Activated T-cell treated with anti-CD3 and anti-CD28 coated beads, Interleukin-2, amount 50 U/mL, for 4 hours (primary cell): ENCODE measurements around the gene MAN2B1. TPM values are rescaled to one million over a fixed set of nuclear protein-coding genes. Genes with fewer than 3 reads are reported as not detected.
"Not testable (repeated sequence)": the region's sequence is repeated elsewhere in the genome, so short reads cannot be mapped to it uniquely, and the experiment has no call there.

ENCODE experiments used
- ATAC-seq, 2 donors: fragments of 200-7000 bp; cut with Tn5 transposase; one replicate each; pipeline ENCODE4 v1.10.0; 2021
- DNase-seq: peaks from one replicate; pipeline ENCODE4 v3.0.0-alpha.2; 2020
- H3K27me3 Mint-ChIP-seq: one replicate; pipeline ENCODE4 v1.8.0; 2021; ENCODE audit warnings: low read depth, mixed read lengths
- H3K36me3 Mint-ChIP-seq: one replicate; pipeline ENCODE4 v1.8.0; 2022; ENCODE audit warnings: mixed read lengths; ENCODE audit not compliant: insufficient read depth
- H3K4me1 Mint-ChIP-seq: one replicate; pipeline ENCODE4 v1.8.0; 2021; ENCODE audit warnings: low read depth, mixed read lengths
- H3K4me3 Mint-ChIP-seq: one replicate; pipeline ENCODE4 v1.8.0; 2021; ENCODE audit warnings: mild to moderate bottlenecking, moderate library complexity, mixed read lengths
- H3K9me3 Mint-ChIP-seq: one replicate; pipeline ENCODE4 v1.8.0; 2021; ENCODE audit warnings: mixed read lengths
- total RNA-seq, 3 donors: library from RNA; stranded (reverse); gene quantifications; one replicate each; pipeline ENCODE4 v1.2.1, GENCODE V29; 2021

Gene MAN2B1
- total RNA-seq, 3 donors from 2014 or later, result 97.3 to 131 (median 127) TPM

- Mint-ChIP-seq H3K27me3 (no peaks in the 10 kb centered on the region), H3K9me3 (no peaks in the 10 kb centered on the region), H3K4me1 (peaks cover 19% of the 10 kb centered on the region), H3K36me3 (peaks cover 24% of the 10 kb centered on the region), H3K4me3 (no peak overlapping the region)
- DNase-seq (no peak), ATAC-seq (no peak)
Observed at GRCh38 chr19:12660980-12661379, 5.6 kb downstream of the MAN2B1 start.

- no peaks in the 10 kb centered on the region for H3K9me3 Mint-ChIP-seq
- ATAC-seq (no peak), DNase-seq (no peak)
- H3K4me3 Mint-ChIP-seq, result no peak overlapping the region
- H3K36me3 Mint-ChIP-seq, result peaks cover 28% of the 10 kb centered on the region
- no peaks in the 10 kb centered on the region for H3K27me3 Mint-ChIP-seq
- no peaks in the 10 kb centered on the region for H3K4me1 Mint-ChIP-seq
Observed at GRCh38 chr19:12657966-12658365, 8.6 kb downstream of the MAN2B1 start.

DNA sequence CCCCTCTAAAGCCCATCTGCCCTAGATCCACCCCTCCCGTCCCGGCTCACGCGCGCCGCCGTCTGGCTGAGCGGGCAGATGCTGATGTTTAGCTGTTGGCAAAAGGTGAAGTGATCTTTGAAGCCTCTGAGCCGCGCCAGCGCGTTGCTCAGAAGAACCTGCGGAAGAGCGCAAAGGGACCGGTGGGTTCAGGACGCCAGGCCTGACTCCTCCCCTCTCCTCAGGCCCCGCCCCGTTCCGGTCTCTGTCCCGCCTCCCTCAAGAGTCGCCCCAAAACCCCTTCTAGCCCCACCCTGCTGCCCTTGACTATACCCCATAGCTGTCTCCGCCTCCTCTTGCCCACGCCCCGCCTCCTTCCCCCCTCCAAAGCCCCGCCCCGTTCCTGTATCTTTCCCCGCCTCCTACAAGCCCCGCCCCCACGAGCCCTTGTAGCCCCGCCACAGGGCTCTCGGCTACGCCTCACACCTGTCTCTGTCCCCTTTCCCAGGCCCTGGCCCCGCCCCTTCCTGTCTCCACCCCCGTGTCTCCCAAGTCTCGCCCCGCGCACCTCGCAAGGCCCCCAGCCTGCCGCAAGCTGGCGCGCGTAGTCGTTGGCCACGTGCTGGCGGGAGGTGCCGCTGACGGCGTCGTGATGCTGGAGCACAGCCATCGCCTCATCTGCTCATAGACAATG is 9.5 kb downstream of the MAN2B1 start:
- Mint-ChIP-seq H3K36me3 (peaks cover 31% of the 10 kb centered on the region), H3K9me3 (no peaks in the 10 kb centered on the region), H3K4me1 (no peaks in the 10 kb centered on the region), H3K27me3 (no peaks in the 10 kb centered on the region), H3K4me3 (no peak overlapping the region)
- no peak for DNase-seq
- ATAC-seq, result peak; percentile 37 to 41

GRCh38 chr19:12655546-12655945 is 11.0 kb downstream of the MAN2B1 start:
- Mint-ChIP-seq H3K4me3 (no peak overlapping the region), H3K36me3 (peaks cover 33% of the 10 kb centered on the region), H3K9me3 (no peaks in the 10 kb centered on the region), H3K4me1 (no peaks in the 10 kb centered on the region), H3K27me3 (no peaks in the 10 kb centered on the region)
- no peak for DNase-seq
- no peak for ATAC-seq

- H3K4me3 Mint-ChIP-seq, result no peak overlapping the region
- peaks cover 24% of the 10 kb centered on the region for H3K36me3 Mint-ChIP-seq
- no peaks in the 10 kb centered on the region for H3K9me3 Mint-ChIP-seq
- no peaks in the 10 kb centered on the region for H3K27me3 Mint-ChIP-seq
- DNase-seq (no peak), ATAC-seq (no peak)
- H3K4me1 Mint-ChIP-seq, result no peaks in the 10 kb centered on the region
Observed at GRCh38 chr19:12652219-12652618, 14.3 kb downstream of the MAN2B1 start.

- Mint-ChIP-seq H3K4me1 (no peaks in the 10 kb centered on the region), H3K4me3 (no peak overlapping the region), H3K9me3 (no peaks in the 10 kb centered on the region), H3K36me3 (peaks cover 9% of the 10 kb centered on the region), H3K27me3 (no peaks in the 10 kb centered on the region)
- ATAC-seq (no peak), DNase-seq (no peak)
Observed at GRCh38 chr19:12649941-12650340, 16.6 kb downstream of the MAN2B1 start.

GRCh38 chr19:12648088-12648487 is 18.5 kb downstream of the MAN2B1 start:
- no peak overlapping the region for H3K4me3 Mint-ChIP-seq
- H3K4me1 Mint-ChIP-seq, result no peaks in the 10 kb centered on the region
- no peaks in the 10 kb centered on the region for H3K27me3 Mint-ChIP-seq
- ATAC-seq (peak in 1 of 2 donors; percentile 4), DNase-seq (no peak)
- H3K9me3 Mint-ChIP-seq, result no peaks in the 10 kb centered on the region
- H3K36me3 Mint-ChIP-seq, result peaks cover 11% of the 10 kb centered on the region

DNA sequence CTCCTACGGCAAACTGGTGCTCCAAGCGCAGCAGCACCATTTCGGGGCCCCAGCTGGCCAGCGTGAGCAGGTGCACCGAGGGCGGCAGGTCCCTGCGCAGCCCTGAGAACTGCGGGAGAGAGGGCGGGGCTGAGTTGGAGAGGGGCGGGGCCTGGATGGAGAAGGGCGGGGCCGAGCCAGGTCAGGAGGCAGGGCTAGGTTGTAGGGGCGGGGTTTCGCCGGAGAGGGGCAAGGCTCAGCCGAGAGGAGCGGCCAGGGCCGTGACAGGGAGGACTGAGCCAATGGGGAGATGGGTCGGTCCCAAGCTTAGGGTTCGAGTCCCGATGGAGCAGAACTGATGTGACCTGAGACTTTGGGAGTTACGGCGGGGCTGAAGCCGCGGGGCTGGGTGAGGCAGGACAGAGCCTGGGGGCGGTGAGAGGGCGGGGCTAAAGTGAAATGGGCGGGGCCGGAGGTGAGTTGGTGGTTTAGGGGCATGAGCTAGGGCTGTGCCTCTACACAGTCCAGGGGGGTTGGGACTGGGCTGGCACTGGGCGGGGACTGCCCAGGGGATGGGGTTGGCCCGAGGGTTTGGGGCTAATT is 19.0 kb downstream of the MAN2B1 start:
- Mint-ChIP-seq H3K4me3 (no peak overlapping the region), H3K36me3 (peaks cover 11% of the 10 kb centered on the region), H3K9me3 (no peaks in the 10 kb centered on the region), H3K27me3 (no peaks in the 10 kb centered on the region), H3K4me1 (no peaks in the 10 kb centered on the region)
- DNase-seq (no peak), ATAC-seq (peak; percentile 83 to 86)

GRCh38 chr19:12647047-12647446 is 19.5 kb downstream of the MAN2B1 start:
- DNase-seq, result no peak
- no peak overlapping the region for H3K4me3 Mint-ChIP-seq
- H3K27me3 Mint-ChIP-seq, result no peaks in the 10 kb centered on the region
- no peaks in the 10 kb centered on the region for H3K4me1 Mint-ChIP-seq
- ATAC-seq, result peak in 1 of 2 donors; percentile 15
- H3K9me3 Mint-ChIP-seq, result no peaks in the 10 kb centered on the region
- H3K36me3 Mint-ChIP-seq, result peaks cover 9% of the 10 kb centered on the region

GRCh38 chr19:12646551-12646950 is 20.0 kb downstream of the MAN2B1 start:
- H3K9me3 Mint-ChIP-seq, result no peaks in the 10 kb centered on the region
- H3K27me3 Mint-ChIP-seq, result no peaks in the 10 kb centered on the region
- DNase-seq, result no peak
- no peak for ATAC-seq
- no peaks in the 10 kb centered on the region for H3K4me1 Mint-ChIP-seq
- H3K36me3 Mint-ChIP-seq, result peaks cover 6% of the 10 kb centered on the region
- no peak overlapping the region for H3K4me3 Mint-ChIP-seq

DNA sequence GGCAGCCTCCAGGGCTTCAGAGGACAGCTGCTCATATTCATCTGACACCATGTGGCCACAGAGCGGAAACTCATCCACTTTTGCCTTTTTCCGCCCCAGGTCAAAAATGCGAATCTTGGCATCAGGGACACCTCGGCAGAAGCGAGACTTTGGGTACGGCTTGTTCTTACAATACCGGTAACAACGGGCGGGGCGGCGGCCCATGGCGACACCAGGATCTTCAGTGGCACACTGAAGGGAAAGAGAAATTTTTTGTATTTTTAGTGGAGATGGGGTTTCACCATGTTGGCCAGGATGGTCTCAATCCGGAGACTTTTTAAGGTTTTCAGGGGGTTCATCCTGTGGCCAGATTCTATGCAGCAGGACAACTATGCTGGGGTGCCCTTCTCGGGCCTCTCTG is 22.8 kb downstream of the MAN2B1 start:
- DNase-seq, H3K4me1 Mint-ChIP-seq, H3K4me3 Mint-ChIP-seq, H3K36me3 Mint-ChIP-seq, ATAC-seq, H3K9me3 Mint-ChIP-seq, H3K27me3 Mint-ChIP-seq: not testable (repeated sequence)

- DNase-seq (no peak), ATAC-seq (no peak)
- no peak overlapping the region for H3K4me3 Mint-ChIP-seq
- no peaks in the 10 kb centered on the region for H3K9me3 Mint-ChIP-seq
- peaks cover 9% of the 10 kb centered on the region for H3K4me1 Mint-ChIP-seq
- no peaks in the 10 kb centered on the region for H3K27me3 Mint-ChIP-seq
- peaks cover 6% of the 10 kb centered on the region for H3K36me3 Mint-ChIP-seq
Observed at GRCh38 chr19:12642506-12642905, 24.0 kb downstream of the MAN2B1 start.

GRCh38 chr19:12641456-12641855 is 25.1 kb downstream of the MAN2B1 start:
- Mint-ChIP-seq H3K36me3 (peaks cover 6% of the 10 kb centered on the region), H3K4me3 (no peak overlapping the region), H3K27me3 (no peaks in the 10 kb centered on the region), H3K9me3 (no peaks in the 10 kb centered on the region), H3K4me1 (peaks cover 9% of the 10 kb centered on the region)
- no peak for DNase-seq
- ATAC-seq, result no peak

GRCh38 chr19:12639901-12640613 is 26.5 kb downstream of the MAN2B1 start:
- Mint-ChIP-seq H3K4me3 (peak overlapping the region; percentile 76), H3K9me3 (no peaks in the 10 kb centered on the region), H3K27me3 (no peaks in the 10 kb centered on the region), H3K36me3 (peaks cover 4% of the 10 kb centered on the region), H3K4me1 (peaks cover 14% of the 10 kb centered on the region)
- peak; percentile 88 for DNase-seq
- ATAC-seq, result peak; percentile 96
